Panc1 (cell line): ENCODE results near the gene UNC5B. TPM values are rescaled to one million over a fixed set of nuclear protein-coding genes. Genes with fewer than 3 reads are reported as not detected.
A peak's percentile ranks its signal among the peaks of the same experiment; 100 is the strongest.

ENCODE experiments used
- ATAC-seq: fragments of 200-7000 bp; cut with Tn5 transposase; 2 replicates; pipeline ENCODE4 v1.9.1; 2020; ENCODE audit warnings: mild to moderate bottlenecking, moderate library complexity
- BruUV-seq: library from RNA; stranded (reverse); fragments of 400-500 nt; replicated peaks from 2 replicates; lab custom pipeline; 2021; lab: Mats Ljungman, UMichigan
- CTCF ChIA-PET: fragments of 300-600 bp; sonication (Branson Sonifier 250); formaldehyde crosslinking; loops from one replicate; lab custom pipeline; 2022; ENCODE audit warnings: antibody characterized with exemption; lab: Charles Lee
- POLR2A ChIA-PET: fragments of 300-600 bp; sonication (Branson Sonifier 250); formaldehyde crosslinking; loops from one replicate; lab custom pipeline; 2022; ENCODE audit warnings: antibody characterized with exemption; lab: Charles Lee
- DNase-seq: peaks from one replicate; pipeline ENCODE4 v3.0.0-alpha.2; 2010; ENCODE audit warnings: low read depth, low spot score
- H3K27ac ChIP-seq: 2 replicates; pipeline ENCODE4 v1.5.1; 2011; ENCODE audit warnings: mild to moderate bottlenecking, low read length, inconsistent platforms
- H3K27me3 ChIP-seq: fragments of 200-500 bp; sonication (Bioruptor generic); 2 replicates; pipeline ENCODE4 v1.6.0; 2014; ENCODE audit warnings: low read length, inconsistent platforms; ENCODE audit not compliant: control insufficient read depth, insufficient read depth
- H3K36me3 ChIP-seq: fragments of 200-500 bp; sonication (Bioruptor generic); 2 replicates; pipeline ENCODE4 v1.5.1; 2014; ENCODE audit warnings: inconsistent platforms, mild to moderate bottlenecking, low read length, moderate library complexity; ENCODE audit not compliant: control insufficient read depth, insufficient read depth
- H3K4me1 ChIP-seq: 2 replicates; pipeline ENCODE4 v1.5.1; 2011; ENCODE audit warnings: inconsistent platforms, mild to moderate bottlenecking, low read length, moderate library complexity; ENCODE audit not compliant: control insufficient read depth, insufficient read depth
- H3K4me3 ChIP-seq, 2 experiments: 2 replicates each; pipeline ENCODE4 v1.5.1; 2011 to 2012; ENCODE audit warnings: low read depth in 2 of 2, low read length in 2 of 2, mild to moderate bottlenecking in 2 of 2, inconsistent platforms in 1 of 2, moderate library complexity in 1 of 2
- H3K9me3 ChIP-seq: fragments of 200-500 bp; sonication (Bioruptor generic); 2 replicates; pipeline ENCODE4 v1.5.1; 2014; ENCODE audit warnings: low read depth, mild to moderate bottlenecking, inconsistent platforms, low read length, moderate library complexity; ENCODE audit not compliant: control insufficient read depth, insufficient read depth
- CTCF ChIP-seq: fragments of 450-650 bp; IDR thresholded peaks from 2 replicates; pipeline ENCODE4 v1.5.1; 2017; ENCODE audit warnings: mild to moderate bottlenecking
- POLR2AphosphoS5 ChIP-seq: IDR thresholded peaks from 2 replicates; pipeline ENCODE4 v1.6.1; 2012; ENCODE audit warnings: mild to moderate bottlenecking, low read depth, low read length, moderate library complexity
- SIN3A ChIP-seq: IDR thresholded peaks from 2 replicates; pipeline ENCODE4 v1.6.1; 2012; ENCODE audit warnings: low read depth, mild to moderate bottlenecking, low read length, moderate library complexity, borderline replicate concordance; ENCODE audit not compliant: insufficient read depth
- TCF7L2 ChIP-seq: IDR thresholded peaks from 2 replicates; pipeline ENCODE4 v1.6.1; 2011; ENCODE audit warnings: mild to moderate bottlenecking, low read depth, low read length, inconsistent platforms
- in situ Hi-C: cut with HindIII; loops from 2 replicates; pipeline ENCODE4 v1.10.0; 2016; ENCODE audit warnings: low sequenced_read_pairs, low pct_unique_long_range_greater_than_20kb
- intact Hi-C: fragments of 100-400 bp; cut with micrococcal nuclease; formaldehyde crosslinking; loops from one replicate; pipeline ENCODE4 v1.10.0; 2022; ENCODE audit not compliant: unreplicated experiment
- total RNA-seq: library from RNA; stranded (reverse); gene quantifications from one replicate; pipeline ENCODE4 v1.2.1, GENCODE V29; 2021; ENCODE audit not compliant: unreplicated experiment
- TF ChIP-seq, protein P1 (sequence below), 2 experiments: IDR thresholded peaks; 2 replicates each; pipeline ENCODE4 v1.6.1; 2011 to 2012; ENCODE audit warnings: low read depth in 2 of 2, control low read depth in 1 of 2, low read length in 1 of 2, mild to moderate bottlenecking in 1 of 2, moderate library complexity in 1 of 2; ENCODE audit not compliant: insufficient read depth in 1 of 2

UNC5B gene
- total RNA-seq, 1 experiment from 2014 or later, result 1.1 TPM

GRCh38 chr10:71209352-71209715 lies 3.0 kb upstream of the UNC5B start:
- DNase-seq, result no peak

DNA sequence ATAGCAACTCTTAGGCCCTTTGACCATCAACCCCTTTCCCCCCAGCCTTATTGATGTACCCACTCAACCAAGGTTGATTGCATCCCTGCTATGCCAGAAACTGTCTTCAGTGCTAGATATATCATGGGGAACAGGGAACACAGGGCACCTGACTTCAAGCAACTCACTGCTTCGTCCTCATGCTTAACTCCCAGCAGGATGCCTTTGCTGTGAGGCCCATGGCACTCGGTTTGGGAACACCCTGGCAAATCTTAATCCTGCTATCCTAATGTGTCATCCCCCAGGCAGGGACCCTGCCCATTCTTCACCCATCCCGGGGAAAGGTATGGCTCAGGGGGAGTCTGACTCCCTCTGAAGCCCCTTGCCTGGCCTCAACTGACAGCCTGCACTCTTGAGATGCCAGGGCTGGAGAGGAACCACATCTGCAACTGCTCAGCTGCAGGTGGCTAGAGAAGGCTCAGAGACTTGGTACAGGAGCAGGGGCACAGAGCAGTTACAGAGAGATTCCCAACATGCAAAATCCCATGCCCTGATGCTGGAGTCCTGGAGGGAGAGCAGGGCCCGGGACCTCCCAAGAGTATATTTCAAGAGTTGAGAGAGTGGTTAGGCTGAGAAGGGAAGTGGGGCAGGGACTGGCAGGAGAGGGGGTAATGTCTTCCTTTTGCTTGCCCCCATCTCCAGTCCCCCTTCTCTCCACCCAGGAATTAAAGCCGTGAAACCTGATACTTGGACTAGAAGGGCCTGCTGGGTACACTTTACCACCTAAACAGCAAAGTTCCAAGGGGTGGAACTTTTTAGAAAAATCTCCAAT lies 2.4 kb upstream of the UNC5B start:
- Histone ChIP-seq H3K27me3 (peaks cover 45% of the 10 kb centered on the region), H3K36me3 (peaks cover 4% of the 10 kb centered on the region; the same call in 1 of the 2 replicates), H3K4me1 (peaks cover 13% of the 10 kb centered on the region; the same call in 1 of the 2 replicates), H3K4me3 (no peak overlapping the region), H3K9me3 (no peaks in the 10 kb centered on the region), H3K27ac (no peak overlapping the region)
- TF ChIP-seq POLR2AphosphoS5, result no peak
- TF ChIP-seq, protein P1, sequence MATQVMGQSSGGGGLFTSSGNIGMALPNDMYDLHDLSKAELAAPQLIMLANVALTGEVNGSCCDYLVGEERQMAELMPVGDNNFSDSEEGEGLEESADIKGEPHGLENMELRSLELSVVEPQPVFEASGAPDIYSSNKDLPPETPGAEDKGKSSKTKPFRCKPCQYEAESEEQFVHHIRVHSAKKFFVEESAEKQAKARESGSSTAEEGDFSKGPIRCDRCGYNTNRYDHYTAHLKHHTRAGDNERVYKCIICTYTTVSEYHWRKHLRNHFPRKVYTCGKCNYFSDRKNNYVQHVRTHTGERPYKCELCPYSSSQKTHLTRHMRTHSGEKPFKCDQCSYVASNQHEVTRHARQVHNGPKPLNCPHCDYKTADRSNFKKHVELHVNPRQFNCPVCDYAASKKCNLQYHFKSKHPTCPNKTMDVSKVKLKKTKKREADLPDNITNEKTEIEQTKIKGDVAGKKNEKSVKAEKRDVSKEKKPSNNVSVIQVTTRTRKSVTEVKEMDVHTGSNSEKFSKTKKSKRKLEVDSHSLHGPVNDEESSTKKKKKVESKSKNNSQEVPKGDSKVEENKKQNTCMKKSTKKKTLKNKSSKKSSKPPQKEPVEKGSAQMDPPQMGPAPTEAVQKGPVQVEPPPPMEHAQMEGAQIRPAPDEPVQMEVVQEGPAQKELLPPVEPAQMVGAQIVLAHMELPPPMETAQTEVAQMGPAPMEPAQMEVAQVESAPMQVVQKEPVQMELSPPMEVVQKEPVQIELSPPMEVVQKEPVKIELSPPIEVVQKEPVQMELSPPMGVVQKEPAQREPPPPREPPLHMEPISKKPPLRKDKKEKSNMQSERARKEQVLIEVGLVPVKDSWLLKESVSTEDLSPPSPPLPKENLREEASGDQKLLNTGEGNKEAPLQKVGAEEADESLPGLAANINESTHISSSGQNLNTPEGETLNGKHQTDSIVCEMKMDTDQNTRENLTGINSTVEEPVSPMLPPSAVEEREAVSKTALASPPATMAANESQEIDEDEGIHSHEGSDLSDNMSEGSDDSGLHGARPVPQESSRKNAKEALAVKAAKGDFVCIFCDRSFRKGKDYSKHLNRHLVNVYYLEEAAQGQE (IDR thresholded peaks at IDR 0.05; ENCODE audit: insufficient read depth in 1 of 2, low read depth in 2 of 2, low read length in 1 of 2), result no peak
- TF ChIP-seq TCF7L2, result no peak
- no peak for TF ChIP-seq SIN3A
- TF ChIP-seq CTCF, result no peak
- no TSS peak for BruUV-seq
- in situ Hi-C loops, result no loop called here
- ATAC-seq (no peak), DNase-seq (no peak)
- intact Hi-C loops, result loop anchor here (2.0 kb wide), 1 partner anchor 285 kb away; no protein-coding TSS in a partner anchor
- ChIA-PET CTCF (interaction anchor here (0.6 kb wide), 1 partner anchor 61 kb away, joined by 3 read pairs; no protein-coding TSS in a partner anchor), POLR2A (no interaction called here)

More at GRCh38 chr10:71209352-71209715, 3.0 kb upstream of the UNC5B start:
- POLR2A ChIA-PET, result no interaction called here
- BruUV-seq, result no TSS peak
- H3K4me1 ChIP-seq, result peaks cover 12% of the 10 kb centered on the region; the same call in 1 of the 2 replicates
- CTCF ChIA-PET, result interaction anchor here (0.6 to 1.2 kb wide), 4 partner anchors 23 to 199 kb away, joined by 3 to 5 read pairs (median 4); no protein-coding TSS in a partner anchor
- in situ Hi-C loops (no loop called here), intact Hi-C loops (loop anchor here (2.0 kb wide), 1 partner anchor 285 kb away; no protein-coding TSS in a partner anchor)
- H3K36me3 ChIP-seq, result peaks cover 4% of the 10 kb centered on the region; the same call in 1 of the 2 replicates
- no peak overlapping the region for H3K4me3 ChIP-seq
- no peaks in the 10 kb centered on the region for H3K9me3 ChIP-seq
- ATAC-seq, result no peak
- H3K27ac ChIP-seq, result no peak overlapping the region
- H3K27me3 ChIP-seq, result peaks cover 50% of the 10 kb centered on the region
- TF ChIP-seq CTCF (peak; percentile 62; the same call in 1 of the 2 replicates), TCF7L2 (no peak)
